ENCODE results near the gene DENND1C.

GRCh38 chr19:6423499-6424194 is 57.9 kb downstream of the DENND1C start:
- TF ChIP-seq POLR2A (IDR thresholded peaks at IDR 0.05) = no peak
- no peak for TF ChIP-seq CTCF (IDR thresholded peaks at IDR 0.05)

All from right lobe of liver (tissue), 4 donors.